Measurements from ENCODE around the gene RAB40C. TPM values are rescaled to one million over a fixed set of nuclear protein-coding genes. Genes with fewer than 3 reads are reported as not detected.

RAB40C gene
- total and polyA plus RNA-seq, 9 of the 15 experiments (the other 6 are each of a cell fraction or from before 2014, with no cell fraction given): 0.17 to 23.4 (median 8.7) TPM

- TF ChIP-seq ZNF76 (CRISPR knock-in tag; IDR thresholded peaks at IDR 0.05; ENCODE audit: borderline replicate concordance) (no peak), MAZ (CRISPR knock-in tag; conservative IDR thresholded peaks at IDR 0.05 in 1 of 2, IDR thresholded peaks at IDR 0.05 in 1 of 2) (peak in 1 of 2 experiments; percentile 12; a peak in 1 of 4 replicates), ZNF354B (CRISPR knock-in tag; IDR thresholded peaks at IDR 0.05) (no peak), SMAD2 (IDR thresholded peaks at IDR 0.05; ENCODE audit: low read depth, low read length) (no peak), ZNF12 (CRISPR knock-in tag; IDR thresholded peaks at IDR 0.05) (no peak), TRIM24 (IDR thresholded peaks at IDR 0.05) (no peak), PTTG1 (tag; IDR thresholded peaks at IDR 0.05; ENCODE audit: low read depth) (no peak), SRSF7 (optimal IDR thresholded peaks at IDR 0.05; ENCODE audit: low read depth, low read length) (no peak), ZNF695 (CRISPR knock-in tag; IDR thresholded peaks at IDR 0.05) (no peak), ZFP30 (CRISPR knock-in tag; IDR thresholded peaks at IDR 0.05; ENCODE audit: borderline replicate concordance) (no peak), RAD21 (CRISPR knock-in tag; conservative IDR thresholded peaks at IDR 0.05 in 1 of 2, IDR thresholded peaks at IDR 0.05 in 1 of 2) (peak in 1 of 2 experiments; percentile 29; a peak in 2 of 4 replicates), EP300 (IDR thresholded peaks at IDR 0.05; ENCODE audit: low read length) (no peak), ZBTB33 (CRISPR knock-in tag; IDR thresholded peaks at IDR 0.05) (0 out of 2 replicates have a peak, but pooled peaks have one; percentile 19), BCL6 (CRISPR knock-in tag; IDR thresholded peaks at IDR 0.05) (no peak), ZNF239 (CRISPR knock-in tag; IDR thresholded peaks at IDR 0.05) (no peak), TFAM (CRISPR knock-in tag; conservative IDR thresholded peaks at IDR 0.05) (no peak), MYC (IDR thresholded peaks at IDR 0.05; ENCODE audit: low read depth, low read length) (no peak), MYC (CRISPR knock-in tag; IDR thresholded peaks at IDR 0.05; ENCODE audit: borderline replicate concordance, low read depth) (no peak), GTF2A2 (tag; IDR thresholded peaks at IDR 0.05) (no peak), NCOR1 (IDR thresholded peaks at IDR 0.05) (no peak), GABPB2 (CRISPR knock-in tag; conservative IDR thresholded peaks at IDR 0.05) (no peak), LARP7 (IDR thresholded peaks at IDR 0.05) (no peak), E2F6 (IDR thresholded peaks at IDR 0.05; ENCODE audit: borderline replicate concordance in 1 of 2, extremely low read depth in 1 of 2, insufficient read depth in 1 of 2, insufficient read length in 1 of 2, low read depth in 1 of 2, low read length in 1 of 2, poor library complexity in 1 of 2, severe bottlenecking in 1 of 2) (peak in 1 of 2 experiments; percentile 24), ZC3H4 (CRISPR knock-in tag; IDR thresholded peaks at IDR 0.05; ENCODE audit: borderline replicate concordance) (peak; percentile 83), ZNF324 (CRISPR knock-in tag; IDR thresholded peaks at IDR 0.05) (no peak), KAT2B (IDR thresholded peaks at IDR 0.05; ENCODE audit: low read depth, low read length) (no peak), BRCA1 (IDR thresholded peaks at IDR 0.05) (no peak), BRCA1 (CRISPR knock-in tag; IDR thresholded peaks at IDR 0.05) (0 out of 2 replicates have a peak, but pooled peaks have one; percentile 58), IFI16 (CRISPR knock-in tag; IDR thresholded peaks at IDR 0.05) (no peak), BACH1 (tag; IDR thresholded peaks at IDR 0.05) (no peak)
These were observed 435 bp downstream of the RAB40C start (continued) for GRCh38 chr16:590188-590814.
